Osteocyte (in vitro differentiated cells): Measurements from ENCODE around the gene RBM39. TPM values are rescaled to one million over a fixed set of nuclear protein-coding genes. Genes with fewer than 3 reads are reported as not detected.
"Not testable (repeated sequence)": the region's sequence is repeated elsewhere in the genome, so short reads cannot be mapped to it uniquely, and the experiment has no call there.

Experiments used
- DNase-seq: peaks from one replicate; pipeline ENCODE4 v3.0.0; 2021; ENCODE audit warnings: mixed read lengths; ENCODE audit not compliant: unreplicated experiment; ENCODE audit errors: extremely low spot score
- H3K27ac Mint-ChIP-seq: one replicate; pipeline ENCODE4 v1.8.0; 2021; ENCODE audit warnings: mild to moderate bottlenecking, mixed read lengths; ENCODE audit not compliant: unreplicated experiment
- H3K27me3 Mint-ChIP-seq: one replicate; pipeline ENCODE4 v1.8.0; 2021; ENCODE audit warnings: mixed read lengths; ENCODE audit not compliant: unreplicated experiment
- H3K36me3 Mint-ChIP-seq: one replicate; pipeline ENCODE4 v1.8.0; 2021; ENCODE audit warnings: mixed read lengths; ENCODE audit not compliant: unreplicated experiment
- H3K4me1 Mint-ChIP-seq: one replicate; pipeline ENCODE4 v1.8.0; 2021; ENCODE audit warnings: mixed read lengths; ENCODE audit not compliant: unreplicated experiment
- H3K4me3 Mint-ChIP-seq: one replicate; pipeline ENCODE4 v1.8.0; 2021; ENCODE audit warnings: mild to moderate bottlenecking, moderate library complexity, mixed read lengths; ENCODE audit not compliant: unreplicated experiment
- H3K9me3 Mint-ChIP-seq: one replicate; pipeline ENCODE4 v1.8.0; 2021; ENCODE audit warnings: mixed read lengths; ENCODE audit not compliant: unreplicated experiment
- CTCF ChIP-seq: fragments of 200-600 bp; sonication (generic); IDR thresholded peaks from 2 replicates; pipeline ENCODE4 v1.5.0; 2021; ENCODE audit warnings: antibody characterized with exemption, mild to moderate bottlenecking, moderate library complexity
- total RNA-seq: library from RNA; stranded (reverse); gene quantifications from 2 replicates; pipeline ENCODE4 v1.2.1, GENCODE V29; 2021

Gene RBM39
- total RNA-seq, 1 donor from 2014 or later: 329 TPM

GRCh38 chr20:35750611-35751010 is 8.6 kb upstream of the RBM39 start:
- no peak for TF ChIP-seq CTCF
- H3K27me3 Mint-ChIP-seq: peaks cover 6% of the 10 kb centered on the region
- H3K4me3 Mint-ChIP-seq: no peak overlapping the region
- no peaks in the 10 kb centered on the region for H3K9me3 Mint-ChIP-seq
- no peaks in the 10 kb centered on the region for H3K36me3 Mint-ChIP-seq
- H3K27ac Mint-ChIP-seq: no peak overlapping the region
- no peak for DNase-seq
- H3K4me1 Mint-ChIP-seq: no peaks in the 10 kb centered on the region

DNA sequence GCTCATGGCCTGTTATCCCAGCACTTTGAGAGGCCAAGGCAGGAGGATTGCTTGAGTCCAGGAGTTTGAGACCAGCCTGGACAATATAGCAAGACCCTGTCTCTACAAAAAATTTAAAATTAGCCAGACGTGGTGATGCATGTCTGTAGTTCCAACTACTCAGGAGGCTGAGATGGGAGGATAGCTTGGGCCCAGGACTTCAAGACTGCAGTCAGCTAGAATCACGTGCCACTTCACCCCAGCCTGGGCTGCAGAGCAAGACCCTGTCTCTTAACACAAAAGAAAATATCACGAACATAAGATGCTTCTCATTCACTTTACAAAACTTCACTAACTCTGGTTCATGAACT is 2.4 kb upstream of the RBM39 start:
- DNase-seq, H3K4me3 Mint-ChIP-seq, H3K27me3 Mint-ChIP-seq, H3K9me3 Mint-ChIP-seq: not testable (repeated sequence)
- H3K4me1 Mint-ChIP-seq: peaks cover 33% of the 10 kb centered on the region
- peaks cover 13% of the 10 kb centered on the region for H3K36me3 Mint-ChIP-seq
- H3K27ac Mint-ChIP-seq: peak overlapping the region; percentile 98

GRCh38 chr20:35743693-35744491 is 1.8 kb upstream of the RBM39 start:
- no peak for DNase-seq
- TF ChIP-seq CTCF: no peak
- peaks cover 37% of the 10 kb centered on the region for H3K4me1 Mint-ChIP-seq
- H3K9me3 Mint-ChIP-seq: no peaks in the 10 kb centered on the region
- H3K4me3 Mint-ChIP-seq: peak overlapping the region; percentile 100
- no peaks in the 10 kb centered on the region for H3K27me3 Mint-ChIP-seq
- peak overlapping the region; percentile 98 for H3K27ac Mint-ChIP-seq
- peaks cover 16% of the 10 kb centered on the region for H3K36me3 Mint-ChIP-seq

GRCh38 chr20:35742741-35743523 is 872 bp upstream of the RBM39 start:
- no peak for TF ChIP-seq CTCF
- H3K36me3 Mint-ChIP-seq: peaks cover 25% of the 10 kb centered on the region
- peak overlapping the region; percentile 100 for H3K4me3 Mint-ChIP-seq
- H3K9me3 Mint-ChIP-seq: no peaks in the 10 kb centered on the region
- H3K27ac Mint-ChIP-seq: peak overlapping the region; percentile 98
- H3K4me1 Mint-ChIP-seq: peaks cover 45% of the 10 kb centered on the region
- no peak for DNase-seq
- no peaks in the 10 kb centered on the region for H3K27me3 Mint-ChIP-seq

DNA sequence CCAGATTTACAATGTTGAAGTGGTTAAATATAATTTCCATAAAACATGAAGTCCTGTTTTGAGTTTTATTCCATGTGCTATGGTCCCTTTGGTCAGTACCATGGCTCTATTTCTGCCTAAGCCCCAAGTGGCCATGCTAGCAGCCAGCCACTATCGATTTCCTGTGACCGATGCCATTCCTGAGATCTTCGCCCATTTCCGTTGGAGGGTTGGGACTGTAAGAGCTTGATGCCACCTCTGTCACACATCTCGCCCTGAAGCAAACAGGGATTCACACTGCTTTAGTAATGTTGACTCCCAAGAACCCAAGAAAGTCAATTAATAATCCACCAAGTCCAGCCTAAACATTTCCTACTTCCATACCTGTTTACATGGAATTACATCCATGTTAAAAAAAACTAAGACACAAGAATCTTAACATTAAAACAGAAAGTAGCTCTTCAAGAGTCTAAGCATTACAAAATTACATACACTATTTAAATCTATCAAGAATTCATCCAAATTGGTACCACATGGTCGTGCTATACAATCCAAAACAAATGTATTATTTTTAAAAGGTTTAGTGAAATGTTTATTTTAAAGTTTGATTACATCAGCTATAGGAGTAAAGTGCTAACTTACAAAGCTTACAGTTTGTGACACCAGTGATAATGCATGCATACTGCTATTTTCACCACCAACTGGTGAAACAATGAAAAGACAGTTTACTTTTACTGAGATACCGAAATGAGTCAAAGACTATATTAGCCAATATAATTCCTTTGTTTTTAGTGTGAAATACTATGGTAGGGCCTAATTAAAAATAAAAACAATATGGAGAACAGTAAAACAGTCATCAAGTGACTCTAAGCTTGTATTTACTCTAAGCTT is 2.5 kb downstream of the RBM39 start:
- peaks cover 58% of the 10 kb centered on the region for H3K4me1 Mint-ChIP-seq
- H3K9me3 Mint-ChIP-seq: no peaks in the 10 kb centered on the region
- H3K36me3 Mint-ChIP-seq: peaks cover 39% of the 10 kb centered on the region
- no peaks in the 10 kb centered on the region for H3K27me3 Mint-ChIP-seq
- DNase-seq: no peak
- H3K27ac Mint-ChIP-seq: peak overlapping the region; percentile 98
- H3K4me3 Mint-ChIP-seq: peak overlapping the region; percentile 100
- peak; percentile 45 for TF ChIP-seq CTCF
